Fibroblast of lung (primary cell): ENCODE data around the gene CCM2L.

Experiments used
- EZH2 ChIP-seq: IDR thresholded peaks from 2 replicates; pipeline ENCODE4 v1.5.1; 2012; ENCODE audit warnings: low read length, control low read depth, mild to moderate bottlenecking; ENCODE audit errors: missing control alignments
- TF ChIP-seq, protein P1 (sequence below), 2 donors: IDR thresholded peaks in 1 of 2; conservative IDR thresholded peaks in 1 of 2; 1 replicate in 1 of 2; 2 replicates in 1 of 2; pipeline ENCODE4 v1.5.1; 2011 to 2012; ENCODE audit warnings: low read length in 2 of 2, control low read depth in 1 of 2, inconsistent platforms in 1 of 2, low read depth in 1 of 2, mild to moderate bottlenecking in 1 of 2

GRCh38 chr20:32045999-32046398 is 35.8 kb downstream of the CCM2L start:
- TF ChIP-seq, protein P1, sequence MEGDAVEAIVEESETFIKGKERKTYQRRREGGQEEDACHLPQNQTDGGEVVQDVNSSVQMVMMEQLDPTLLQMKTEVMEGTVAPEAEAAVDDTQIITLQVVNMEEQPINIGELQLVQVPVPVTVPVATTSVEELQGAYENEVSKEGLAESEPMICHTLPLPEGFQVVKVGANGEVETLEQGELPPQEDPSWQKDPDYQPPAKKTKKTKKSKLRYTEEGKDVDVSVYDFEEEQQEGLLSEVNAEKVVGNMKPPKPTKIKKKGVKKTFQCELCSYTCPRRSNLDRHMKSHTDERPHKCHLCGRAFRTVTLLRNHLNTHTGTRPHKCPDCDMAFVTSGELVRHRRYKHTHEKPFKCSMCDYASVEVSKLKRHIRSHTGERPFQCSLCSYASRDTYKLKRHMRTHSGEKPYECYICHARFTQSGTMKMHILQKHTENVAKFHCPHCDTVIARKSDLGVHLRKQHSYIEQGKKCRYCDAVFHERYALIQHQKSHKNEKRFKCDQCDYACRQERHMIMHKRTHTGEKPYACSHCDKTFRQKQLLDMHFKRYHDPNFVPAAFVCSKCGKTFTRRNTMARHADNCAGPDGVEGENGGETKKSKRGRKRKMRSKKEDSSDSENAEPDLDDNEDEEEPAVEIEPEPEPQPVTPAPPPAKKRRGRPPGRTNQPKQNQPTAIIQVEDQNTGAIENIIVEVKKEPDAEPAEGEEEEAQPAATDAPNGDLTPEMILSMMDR (conservative IDR thresholded peaks at IDR 0.05 in 1 of 2, IDR thresholded peaks at IDR 0.05 in 1 of 2; ENCODE audit: low read depth in 1 of 2, low read length in 2 of 2), result no peak
- no peak for TF ChIP-seq EZH2
